OCI-LY3 (cell line): Measurements from ENCODE around the gene PTPRH.

Experiments used
- CTCF ChIP-seq: fragments of 200-600, 300-600 bp; sonication (generic); IDR thresholded peaks from 2 replicates; pipeline ENCODE4 v1.5.1; 2014; ENCODE audit warnings: antibody characterized with exemption, low read length, low read depth
- EZH2phosphoT487 ChIP-seq: fragments of 200-600 bp; shearing (Covaris generic); IDR thresholded peaks from 2 replicates; pipeline ENCODE4 v1.6.1; 2018; ENCODE audit warnings: antibody characterized with exemption, mixed run types, low read depth

- TF ChIP-seq CTCF (no peak), EZH2phosphoT487 (no peak)
Observed at GRCh38 chr19:55245236-55245904, 36.1 kb upstream of the PTPRH start.
